ENCODE results near the gene PPM1K.

The PPM1K gene

DNA sequence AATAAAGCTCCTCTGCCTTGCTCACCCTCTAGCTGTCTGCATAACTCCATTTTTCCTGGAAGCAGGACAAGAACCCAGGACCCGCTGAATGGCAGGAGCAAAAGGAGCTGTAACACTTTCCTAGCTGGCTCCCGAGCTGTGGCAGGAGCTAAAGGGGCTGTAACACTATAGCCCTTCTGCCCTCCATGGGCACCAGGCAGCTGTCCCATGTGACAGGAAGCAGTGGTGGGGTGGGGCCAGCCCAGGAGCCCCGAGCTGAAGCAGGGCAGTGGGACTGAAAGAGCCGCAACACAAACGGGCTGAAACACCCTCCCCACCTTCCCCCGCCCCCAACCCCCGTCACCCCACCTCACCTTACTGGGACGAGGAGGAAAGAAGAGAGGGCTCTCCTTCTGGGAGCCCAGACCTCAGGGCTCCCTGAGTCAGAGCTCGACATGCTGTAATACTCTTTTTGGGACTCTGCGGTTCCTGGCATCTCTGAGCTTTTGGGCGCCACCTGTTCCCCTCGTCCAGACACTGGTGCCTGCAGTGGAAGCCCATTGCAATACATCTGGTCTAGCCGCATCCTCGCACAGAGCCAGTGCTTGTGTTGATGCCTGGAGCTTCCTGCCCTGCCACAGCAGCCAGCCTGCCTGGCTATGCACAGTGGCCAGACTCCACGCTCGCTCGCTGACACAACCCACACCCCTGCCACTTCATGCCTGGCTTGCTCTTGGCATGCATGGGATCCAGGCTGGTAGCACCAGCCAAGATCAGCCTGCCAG is 39.4 kb downstream of the PPM1K start:
- no peak for DNase-seq (ENCODE audit: low read depth, low spot score)
- Histone ChIP-seq H3K4me1 (ENCODE audit: control insufficient read depth, insufficient read depth, low read length) (no peaks in the 10 kb centered on the region), H3K27me3 (ENCODE audit: control insufficient read depth, insufficient read depth, low read length) (no peaks in the 10 kb centered on the region), H3K36me3 (ENCODE audit: control insufficient read depth, insufficient read depth, low read length) (no peaks in the 10 kb centered on the region), H3K9me3 (ENCODE audit: control insufficient read depth, insufficient read depth, low read length) (no peaks in the 10 kb centered on the region), H3K4me3 (ENCODE audit: low read length) (no peak overlapping the region), H3K27ac (ENCODE audit: low read length) (no peak overlapping the region)
- WGBS (ENCODE audit: insufficient coverage, insufficient read length), result no CpG with 5 or more reads among the region's 17 CpGs

DNA sequence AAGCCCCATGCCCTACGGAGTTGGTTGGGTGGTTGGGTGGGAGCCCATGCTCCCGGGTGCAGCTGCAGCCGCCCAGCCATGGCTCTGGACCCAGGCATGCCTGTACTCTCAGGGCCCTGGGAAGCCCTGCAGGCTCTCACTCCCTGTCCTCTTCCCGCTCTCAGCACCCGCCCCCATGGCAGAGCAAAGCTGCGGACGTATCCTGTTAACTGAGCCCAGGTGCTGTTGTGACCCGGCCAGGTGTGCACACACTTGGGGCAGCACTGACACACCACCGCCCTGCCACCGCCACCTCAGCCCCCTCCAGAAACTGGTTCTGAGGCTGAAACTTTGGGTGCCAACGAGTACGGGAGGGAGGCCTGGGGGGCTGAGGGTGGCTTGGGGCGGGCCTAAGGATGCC is 40.3 kb downstream of the PPM1K start:
- Histone ChIP-seq H3K9me3 (ENCODE audit: control insufficient read depth, insufficient read depth, low read length) (no peaks in the 10 kb centered on the region), H3K4me3 (ENCODE audit: low read length) (no peak overlapping the region; the same call in 1 of the 2 replicates), H3K27ac (ENCODE audit: low read length) (no peak overlapping the region), H3K4me1 (ENCODE audit: control insufficient read depth, insufficient read depth, low read length) (no peaks in the 10 kb centered on the region), H3K27me3 (ENCODE audit: control insufficient read depth, insufficient read depth, low read length) (no peaks in the 10 kb centered on the region), H3K36me3 (ENCODE audit: control insufficient read depth, insufficient read depth, low read length) (no peaks in the 10 kb centered on the region)
- WGBS (ENCODE audit: insufficient coverage, insufficient read length), result no CpG with 5 or more reads among the region's 13 CpGs
- no peak for DNase-seq (ENCODE audit: low read depth, low spot score)

DNA sequence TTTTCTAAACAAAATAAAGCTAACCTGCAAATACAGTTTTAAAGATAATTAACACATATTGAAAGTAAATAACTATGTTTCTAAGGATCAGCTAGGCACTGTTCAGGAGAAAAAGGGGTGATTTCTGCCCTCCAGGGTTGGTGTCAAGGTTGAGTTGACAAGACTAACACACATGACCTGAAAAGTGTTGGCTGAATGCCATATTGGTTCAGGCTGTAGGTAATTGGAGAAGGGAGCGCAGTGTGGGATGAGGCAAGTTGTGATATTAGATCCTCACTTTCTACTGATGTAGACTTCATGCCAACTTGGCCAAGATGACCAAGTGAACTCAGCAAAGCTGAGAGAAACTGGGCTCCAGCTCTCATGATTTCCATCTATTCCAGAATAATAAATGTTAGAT is 42.2 kb downstream of the PPM1K start:
- no peak for DNase-seq (ENCODE audit: low read depth, low spot score)
- Histone ChIP-seq H3K4me3 (ENCODE audit: low read length) (no peak overlapping the region), H3K36me3 (ENCODE audit: control insufficient read depth, insufficient read depth, low read length) (no peaks in the 10 kb centered on the region), H3K27ac (ENCODE audit: low read length) (no peak overlapping the region), H3K27me3 (ENCODE audit: control insufficient read depth, insufficient read depth, low read length) (no peaks in the 10 kb centered on the region), H3K9me3 (ENCODE audit: control insufficient read depth, insufficient read depth, low read length) (no peaks in the 10 kb centered on the region), H3K4me1 (ENCODE audit: control insufficient read depth, insufficient read depth, low read length) (no peaks in the 10 kb centered on the region)
- no CpG with 5 or more reads among the region's 1 CpG for WGBS (ENCODE audit: insufficient coverage, insufficient read length)

DNA sequence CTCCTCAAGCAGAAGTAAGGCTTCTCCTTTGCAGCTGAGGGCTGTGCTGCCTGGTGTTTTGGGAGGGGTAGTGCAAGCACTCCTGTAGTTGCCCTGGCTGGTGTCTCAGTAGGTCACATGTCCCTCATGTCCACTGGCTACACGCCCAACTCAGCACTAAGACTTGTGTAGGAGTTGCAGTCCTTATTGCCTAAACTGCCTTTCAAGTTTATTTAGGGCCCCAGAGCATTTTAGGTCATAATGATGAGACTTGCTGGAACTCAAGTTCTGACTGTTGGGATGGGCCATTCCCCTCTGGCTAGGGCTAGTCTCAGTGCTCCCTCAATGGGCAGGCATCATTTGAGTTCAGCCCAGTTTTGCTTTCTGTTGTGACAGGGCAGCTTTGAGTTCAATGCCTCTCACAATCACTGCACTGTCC is 44.1 kb downstream of the PPM1K start:
- DNase-seq (ENCODE audit: low read depth, low spot score), result no peak
- Histone ChIP-seq H3K4me1 (ENCODE audit: control insufficient read depth, insufficient read depth, low read length) (no peaks in the 10 kb centered on the region), H3K36me3 (ENCODE audit: control insufficient read depth, insufficient read depth, low read length) (no peaks in the 10 kb centered on the region), H3K27ac (ENCODE audit: low read length) (no peak overlapping the region), H3K4me3 (ENCODE audit: low read length) (no peak overlapping the region), H3K27me3 (ENCODE audit: control insufficient read depth, insufficient read depth, low read length) (no peaks in the 10 kb centered on the region), H3K9me3 (ENCODE audit: control insufficient read depth, insufficient read depth, low read length) (no peaks in the 10 kb centered on the region)
- WGBS (ENCODE audit: insufficient coverage, insufficient read length), result no CpG with 5 or more reads among the region's 1 CpG

DNA sequence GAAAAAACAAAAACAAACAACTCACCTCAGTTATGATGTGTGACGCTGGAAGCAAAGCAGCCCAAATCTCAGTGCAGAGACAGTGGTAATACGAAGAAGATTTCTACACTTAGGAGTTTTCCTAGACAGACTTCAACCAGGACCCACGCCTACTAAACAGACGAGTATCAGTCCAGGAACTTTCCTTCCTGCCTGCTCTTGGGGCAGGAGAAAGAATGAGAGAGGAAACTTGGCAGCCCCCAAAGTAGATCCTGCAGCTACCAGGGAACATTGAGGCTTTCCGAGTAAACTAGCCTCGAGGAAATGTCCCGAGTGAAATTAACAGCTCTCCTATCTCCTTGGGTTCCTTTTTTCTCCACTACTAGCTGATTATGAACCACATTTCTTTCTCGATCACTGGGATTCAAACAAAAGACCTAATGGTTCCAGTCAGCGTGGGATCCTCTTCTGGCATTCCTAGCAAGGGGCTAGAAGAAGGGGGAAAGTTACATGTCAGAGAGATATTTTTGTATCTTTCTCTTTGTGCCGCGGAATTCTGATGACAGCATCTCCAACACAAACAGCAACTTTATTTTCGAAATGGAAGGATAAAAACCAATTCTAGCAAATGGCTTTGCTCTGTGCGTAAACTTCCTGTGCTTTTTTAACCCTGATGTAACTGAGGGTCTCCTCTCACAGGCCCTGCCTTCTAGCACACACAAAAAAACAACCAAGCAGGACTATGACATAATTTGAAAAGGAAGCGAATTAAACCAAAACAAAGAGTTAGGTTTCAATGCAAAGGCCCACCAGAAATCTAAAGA is 53.2 kb downstream of the PPM1K start:
- Histone ChIP-seq H3K27ac (ENCODE audit: low read length) (no peak overlapping the region), H3K4me3 (ENCODE audit: low read length) (no peak overlapping the region), H3K4me1 (ENCODE audit: control insufficient read depth, insufficient read depth, low read length) (no peaks in the 10 kb centered on the region)

DNA sequence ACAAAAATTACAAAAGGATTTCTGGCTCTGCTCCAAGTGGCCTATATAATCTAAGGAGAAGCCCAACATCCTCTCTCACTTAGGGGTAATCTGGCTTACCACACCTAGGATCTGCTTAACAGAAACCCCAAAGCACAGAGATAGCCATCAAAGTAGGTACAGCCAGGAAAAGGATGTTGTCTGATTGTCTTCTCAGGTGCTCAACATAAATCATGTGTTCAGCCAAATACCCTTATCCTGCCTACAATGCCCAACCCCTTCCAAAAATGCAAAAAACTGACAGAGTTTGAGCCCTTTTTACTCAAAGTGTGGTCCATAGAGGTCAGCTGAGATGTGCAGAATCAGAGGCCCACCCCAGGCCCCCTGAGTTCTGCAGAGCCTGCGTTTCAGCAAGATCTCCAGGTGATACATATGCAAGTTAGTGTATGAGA is 53.9 kb downstream of the PPM1K start:
- H3K36me3 ChIP-seq (ENCODE audit: control insufficient read depth, insufficient read depth, low read length), result no peaks in the 10 kb centered on the region
- H3K4me3 ChIP-seq (ENCODE audit: low read length), result no peak overlapping the region
- no peaks in the 10 kb centered on the region; the same call in 1 of the 2 replicates for H3K9me3 ChIP-seq (ENCODE audit: control insufficient read depth, insufficient read depth, low read length)
- no peaks in the 10 kb centered on the region for H3K4me1 ChIP-seq (ENCODE audit: control insufficient read depth, insufficient read depth, low read length)
- DNase-seq (ENCODE audit: low read depth, low spot score), result no peak
- no peak overlapping the region for H3K27ac ChIP-seq (ENCODE audit: low read length)
- H3K27me3 ChIP-seq (ENCODE audit: control insufficient read depth, insufficient read depth, low read length), result no peaks in the 10 kb centered on the region
- no CpG with 5 or more reads among the region's 1 CpG for WGBS (ENCODE audit: insufficient coverage, insufficient read length)

More for the DNA sequence above, 53.2 kb downstream of the PPM1K start:
- no peaks in the 10 kb centered on the region for H3K27me3 ChIP-seq (ENCODE audit: control insufficient read depth, insufficient read depth, low read length)
- WGBS (ENCODE audit: insufficient coverage, insufficient read length), result no CpG with 5 or more reads among the region's 14 CpGs
- H3K36me3 ChIP-seq (ENCODE audit: control insufficient read depth, insufficient read depth, low read length), result no peaks in the 10 kb centered on the region
- no peak for DNase-seq (ENCODE audit: low read depth, low spot score)
- H3K9me3 ChIP-seq (ENCODE audit: control insufficient read depth, insufficient read depth, low read length), result no peaks in the 10 kb centered on the region; the same call in 1 of the 2 replicates

DNA sequence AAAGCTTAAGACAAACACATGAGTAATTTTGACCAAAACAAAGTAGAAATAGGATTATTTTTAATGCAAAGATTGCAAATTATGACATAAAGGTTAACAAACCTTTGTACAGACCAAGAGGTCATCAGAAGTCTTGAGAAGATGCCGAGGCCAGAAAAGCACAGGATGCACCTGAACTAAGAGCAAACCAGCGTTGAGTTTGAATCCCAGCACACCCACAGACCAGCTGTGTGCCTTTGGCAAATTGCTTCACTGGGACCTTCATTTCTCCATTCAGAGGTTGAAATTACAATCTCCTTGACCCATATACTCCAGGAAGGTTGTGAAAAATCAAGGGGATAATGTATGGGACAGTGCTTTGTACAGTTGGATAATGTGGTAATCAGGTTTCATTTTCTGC is 56.6 kb downstream of the PPM1K start:
- H3K27ac ChIP-seq (ENCODE audit: low read length), result no peak overlapping the region
- no peaks in the 10 kb centered on the region for H3K4me1 ChIP-seq (ENCODE audit: control insufficient read depth, insufficient read depth, low read length)
- no peaks in the 10 kb centered on the region for H3K36me3 ChIP-seq (ENCODE audit: control insufficient read depth, insufficient read depth, low read length)
- H3K9me3 ChIP-seq (ENCODE audit: control insufficient read depth, insufficient read depth, low read length), result no peaks in the 10 kb centered on the region; the same call in 1 of the 2 replicates
- WGBS (ENCODE audit: insufficient coverage, insufficient read length), result no CpG with 5 or more reads among the region's 2 CpGs
- no peaks in the 10 kb centered on the region for H3K27me3 ChIP-seq (ENCODE audit: control insufficient read depth, insufficient read depth, low read length)
- DNase-seq (ENCODE audit: low read depth, low spot score), result no peak
- H3K4me3 ChIP-seq (ENCODE audit: low read length), result no peak overlapping the region

DNA sequence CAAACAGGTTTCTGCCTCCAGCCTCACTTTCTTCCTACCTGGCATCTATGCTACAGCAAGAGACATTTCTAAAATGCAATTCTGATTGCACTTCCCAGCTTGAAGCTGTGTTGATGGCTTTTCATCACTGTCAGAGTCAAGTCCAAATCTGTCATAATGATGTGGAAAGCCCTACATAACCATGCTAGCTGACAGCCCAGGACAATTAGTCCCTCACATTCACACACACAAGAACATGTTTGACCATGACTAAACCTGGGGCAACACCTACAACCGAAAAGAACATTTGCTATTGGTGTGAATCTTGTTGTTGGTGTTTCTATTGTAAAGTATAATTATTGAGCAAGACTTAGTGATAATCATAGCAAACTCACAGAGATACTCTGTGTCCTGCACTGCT is 58.2 kb downstream of the PPM1K start:
- H3K9me3 ChIP-seq (ENCODE audit: control insufficient read depth, insufficient read depth, low read length), result no peaks in the 10 kb centered on the region; the same call in 1 of the 2 replicates
- H3K27me3 ChIP-seq (ENCODE audit: control insufficient read depth, insufficient read depth, low read length), result no peaks in the 10 kb centered on the region
- no peak overlapping the region for H3K4me3 ChIP-seq (ENCODE audit: low read length)
- no peak for DNase-seq (ENCODE audit: low read depth, low spot score)
- no peak overlapping the region for H3K27ac ChIP-seq (ENCODE audit: low read length)
- no CpG with 5 or more reads among the region's 1 CpG for WGBS (ENCODE audit: insufficient coverage, insufficient read length)
- no peaks in the 10 kb centered on the region for H3K4me1 ChIP-seq (ENCODE audit: control insufficient read depth, insufficient read depth, low read length)
- H3K36me3 ChIP-seq (ENCODE audit: control insufficient read depth, insufficient read depth, low read length), result no peaks in the 10 kb centered on the region

DNA sequence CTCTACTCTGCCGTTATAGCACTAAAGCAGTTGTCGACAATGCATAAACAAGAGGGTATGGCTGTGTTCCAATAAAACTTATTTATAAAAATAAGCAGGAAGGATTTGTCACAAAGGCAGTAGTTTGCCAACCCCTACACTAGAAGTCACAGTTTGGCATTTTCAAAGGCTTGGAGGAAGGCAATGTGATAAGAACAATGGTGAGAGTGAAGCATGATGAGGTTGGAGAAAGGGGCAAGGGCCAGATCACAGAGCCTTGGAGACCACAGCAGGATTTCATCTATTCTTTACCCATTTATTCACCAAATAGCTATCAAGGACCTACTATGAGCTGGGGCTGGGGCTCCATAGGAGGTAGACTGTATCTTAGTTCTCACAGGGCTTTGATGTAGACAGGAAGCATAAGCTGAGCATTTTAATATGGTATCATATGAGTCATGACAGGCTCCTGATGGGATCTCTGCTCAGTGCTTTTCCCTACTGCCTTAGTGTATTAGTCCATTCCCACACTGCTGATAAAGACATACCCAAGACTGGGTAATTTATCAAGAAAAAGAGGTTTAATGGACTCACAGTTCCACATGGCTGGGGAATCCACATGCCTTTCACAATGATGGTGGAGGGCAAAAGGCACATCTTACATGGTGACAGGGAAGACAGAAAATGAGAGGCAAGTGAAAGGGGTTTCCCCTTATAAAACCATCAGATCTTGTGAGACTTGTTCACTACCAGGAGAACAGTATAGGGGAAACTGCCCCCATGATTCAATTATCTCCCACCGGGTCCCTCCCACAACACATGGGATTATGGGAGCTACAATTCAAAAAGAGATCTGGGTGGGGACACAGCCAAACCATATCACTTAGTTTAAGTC is 58.9 kb downstream of the PPM1K start:
- no peaks in the 10 kb centered on the region for H3K4me1 ChIP-seq (ENCODE audit: control insufficient read depth, insufficient read depth, low read length)
- H3K27ac ChIP-seq (ENCODE audit: low read length), result no peak overlapping the region
- no peak for DNase-seq (ENCODE audit: low read depth, low spot score)
- no CpG with 5 or more reads among the region's 3 CpGs for WGBS (ENCODE audit: insufficient coverage, insufficient read length)
- no peak overlapping the region for H3K4me3 ChIP-seq (ENCODE audit: low read length)
- H3K36me3 ChIP-seq (ENCODE audit: control insufficient read depth, insufficient read depth, low read length), result no peaks in the 10 kb centered on the region
- H3K27me3 ChIP-seq (ENCODE audit: control insufficient read depth, insufficient read depth, low read length), result no peaks in the 10 kb centered on the region
- no peaks in the 10 kb centered on the region; the same call in 1 of the 2 replicates for H3K9me3 ChIP-seq (ENCODE audit: control insufficient read depth, insufficient read depth, low read length)

DNA sequence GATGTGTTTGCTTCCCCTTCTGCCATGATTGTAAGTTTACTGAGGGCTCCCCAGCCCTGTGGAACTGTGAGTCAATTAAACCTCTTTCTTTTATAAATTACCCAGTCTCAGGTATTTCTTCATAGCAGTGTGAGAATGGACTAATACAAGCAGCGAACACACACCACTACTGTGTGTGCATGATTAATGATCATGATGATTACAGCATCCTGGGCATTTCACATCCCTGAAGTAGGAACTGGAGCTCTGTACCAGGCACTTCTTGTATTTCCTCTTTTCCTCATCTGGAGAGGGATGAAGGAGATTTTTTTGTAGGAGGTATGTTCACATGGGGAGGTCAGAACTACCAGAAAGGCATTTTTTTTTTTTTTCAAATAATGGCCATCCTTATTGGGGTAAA is 60.8 kb downstream of the PPM1K start:
- Histone ChIP-seq H3K4me3 (ENCODE audit: low read length) (no peak overlapping the region), H3K9me3 (ENCODE audit: control insufficient read depth, insufficient read depth, low read length) (no peaks in the 10 kb centered on the region; the same call in 1 of the 2 replicates), H3K27ac (ENCODE audit: low read length) (no peak overlapping the region), H3K4me1 (ENCODE audit: control insufficient read depth, insufficient read depth, low read length) (no peaks in the 10 kb centered on the region), H3K27me3 (ENCODE audit: control insufficient read depth, insufficient read depth, low read length) (no peaks in the 10 kb centered on the region), H3K36me3 (ENCODE audit: control insufficient read depth, insufficient read depth, low read length) (no peaks in the 10 kb centered on the region)
- WGBS (ENCODE audit: insufficient coverage, insufficient read length), result no CpG with 5 or more reads among the region's 1 CpG
- no peak for DNase-seq (ENCODE audit: low read depth, low spot score)
